Chondrocyte (in vitro differentiated cells): Measurements from ENCODE around the gene NYNRIN. TPM values are rescaled to one million over a fixed set of nuclear protein-coding genes. Genes with fewer than 3 reads are reported as not detected.

Experiments
- DNase-seq: peaks from one replicate; pipeline ENCODE4 v3.0.0; 2021; ENCODE audit warnings: mixed read lengths, low spot score
- H3K27ac Mint-ChIP-seq: one replicate; pipeline ENCODE4 v1.8.0; 2021; ENCODE audit warnings: mild to moderate bottlenecking, moderate library complexity, mixed read lengths; ENCODE audit not compliant: unreplicated experiment
- H3K27me3 Mint-ChIP-seq: 2 replicates; pipeline ENCODE4 v1.8.0; 2021; ENCODE audit warnings: low read depth, mixed read lengths
- H3K36me3 Mint-ChIP-seq: 2 replicates; pipeline ENCODE4 v1.8.0; 2021; ENCODE audit warnings: low read depth, mixed read lengths
- H3K4me1 Mint-ChIP-seq: 2 replicates; pipeline ENCODE4 v1.8.0; 2021; ENCODE audit warnings: low read depth, mild to moderate bottlenecking, mixed read lengths
- H3K4me3 Mint-ChIP-seq: one replicate; pipeline ENCODE4 v1.8.0; 2021; ENCODE audit warnings: mild to moderate bottlenecking, moderate library complexity, mixed read lengths; ENCODE audit not compliant: unreplicated experiment
- H3K9me3 Mint-ChIP-seq: 2 replicates; pipeline ENCODE4 v1.8.0; 2021; ENCODE audit warnings: low read depth, mixed read lengths
- total RNA-seq: library from RNA; stranded (reverse); gene quantifications from 3 replicates; pipeline ENCODE4 v1.2.1, GENCODE V29; 2021
- TF ChIP-seq, protein P1 (sequence below): fragments of 200-600 bp; sonication (generic); IDR thresholded peaks from 2 replicates; pipeline ENCODE4 v1.5.0; 2021; ENCODE audit warnings: antibody characterized with exemption, mild to moderate bottlenecking, moderate library complexity

NYNRIN gene
- total RNA-seq, 1 donor from 2014 or later: 21.0 TPM

DNA sequence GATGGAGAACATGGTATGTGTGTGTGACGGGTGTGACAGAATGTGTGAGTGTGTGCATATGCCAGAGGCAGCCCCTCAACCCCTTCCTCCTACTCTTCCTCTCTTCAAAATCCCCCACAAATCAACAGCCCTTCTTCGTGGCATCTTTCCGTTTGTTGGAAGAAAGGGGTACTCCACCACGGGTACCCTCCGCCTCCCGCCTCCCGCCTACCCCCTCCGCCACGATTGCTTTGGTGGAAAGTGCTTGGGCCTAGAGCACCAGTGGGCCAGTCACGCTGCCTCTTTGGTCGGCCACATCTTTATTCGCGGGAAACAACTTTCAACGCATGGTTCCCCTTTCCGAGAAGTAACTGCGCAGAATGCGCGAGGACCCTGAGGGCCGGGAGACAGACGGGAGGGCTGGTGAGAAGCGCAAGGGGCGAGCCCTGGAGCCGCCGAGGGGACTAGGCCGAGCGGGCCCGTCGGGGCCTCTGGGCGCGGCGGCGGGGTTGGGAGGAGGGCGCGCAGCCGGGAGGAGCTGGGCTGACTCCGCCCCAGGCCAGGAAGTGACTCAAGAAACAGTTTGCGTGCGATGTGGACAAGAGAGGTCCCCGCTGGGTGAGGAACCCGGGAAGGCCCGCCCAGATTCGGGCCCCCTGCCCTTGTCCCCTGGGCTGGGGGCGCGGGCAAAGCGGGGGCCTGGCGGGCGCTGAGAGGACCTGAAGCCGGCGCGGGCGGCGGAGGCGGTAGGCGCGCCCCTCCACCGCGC lies 30.8 kb downstream of the NYNRIN start, which contains the start of the genes CBLN3 and KHNYN:
TSS of gene CBLN3 (minus strand) at position 274 of the 748 bp plus-strand sequence. CDS start 614 bp downstream, outside the sequence.
TSS of gene KHNYN (plus strand) at position 560 of the 748 bp plus-strand sequence. CDS start 777 bp downstream, outside the sequence.
- H3K4me3 Mint-ChIP-seq: peak within 1 kb of the TSS; percentile 88
- no peaks in the 10 kb centered on the region for H3K27me3 Mint-ChIP-seq
- H3K27ac Mint-ChIP-seq: peak within 1 kb of the TSS; percentile 98
- H3K36me3 Mint-ChIP-seq: peaks cover 17% of the 10 kb centered on the region
- TF ChIP-seq, protein P1, sequence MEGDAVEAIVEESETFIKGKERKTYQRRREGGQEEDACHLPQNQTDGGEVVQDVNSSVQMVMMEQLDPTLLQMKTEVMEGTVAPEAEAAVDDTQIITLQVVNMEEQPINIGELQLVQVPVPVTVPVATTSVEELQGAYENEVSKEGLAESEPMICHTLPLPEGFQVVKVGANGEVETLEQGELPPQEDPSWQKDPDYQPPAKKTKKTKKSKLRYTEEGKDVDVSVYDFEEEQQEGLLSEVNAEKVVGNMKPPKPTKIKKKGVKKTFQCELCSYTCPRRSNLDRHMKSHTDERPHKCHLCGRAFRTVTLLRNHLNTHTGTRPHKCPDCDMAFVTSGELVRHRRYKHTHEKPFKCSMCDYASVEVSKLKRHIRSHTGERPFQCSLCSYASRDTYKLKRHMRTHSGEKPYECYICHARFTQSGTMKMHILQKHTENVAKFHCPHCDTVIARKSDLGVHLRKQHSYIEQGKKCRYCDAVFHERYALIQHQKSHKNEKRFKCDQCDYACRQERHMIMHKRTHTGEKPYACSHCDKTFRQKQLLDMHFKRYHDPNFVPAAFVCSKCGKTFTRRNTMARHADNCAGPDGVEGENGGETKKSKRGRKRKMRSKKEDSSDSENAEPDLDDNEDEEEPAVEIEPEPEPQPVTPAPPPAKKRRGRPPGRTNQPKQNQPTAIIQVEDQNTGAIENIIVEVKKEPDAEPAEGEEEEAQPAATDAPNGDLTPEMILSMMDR: no peak
- H3K4me1 Mint-ChIP-seq: peaks cover 54% of the 10 kb centered on the region
- DNase-seq: peak; percentile 97
- H3K9me3 Mint-ChIP-seq: peaks cover 3% of the 10 kb centered on the region

DNA sequence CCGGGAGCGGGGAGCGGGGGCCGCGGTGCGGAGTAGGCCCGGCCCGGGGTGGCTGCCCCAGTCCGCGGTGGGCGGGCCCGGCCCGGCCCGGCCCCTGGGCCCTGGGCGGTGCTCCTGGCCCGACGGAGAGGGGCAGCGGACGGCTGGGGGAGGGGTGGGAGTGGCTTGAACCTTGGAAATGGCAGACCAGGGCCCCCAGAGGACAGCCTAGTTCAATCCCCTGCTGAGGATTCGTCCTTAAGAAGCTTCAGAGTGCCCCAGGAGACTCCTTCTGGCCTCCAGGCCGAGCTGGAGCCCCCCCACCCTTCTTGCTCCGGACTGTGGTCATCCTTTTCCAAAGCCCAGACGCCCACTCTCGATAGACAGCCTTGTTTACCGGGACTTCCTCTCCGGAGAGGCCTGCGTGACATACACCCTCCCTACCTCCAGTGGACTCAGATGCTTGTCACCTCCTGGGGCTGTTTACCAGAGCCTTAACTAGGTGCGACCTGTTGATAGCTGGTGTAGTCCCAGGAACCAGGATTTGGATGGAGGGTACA lies 31.4 kb downstream of the NYNRIN start:
- TF ChIP-seq, protein P1: no peak
- H3K36me3 Mint-ChIP-seq: peaks cover 17% of the 10 kb centered on the region

DNA sequence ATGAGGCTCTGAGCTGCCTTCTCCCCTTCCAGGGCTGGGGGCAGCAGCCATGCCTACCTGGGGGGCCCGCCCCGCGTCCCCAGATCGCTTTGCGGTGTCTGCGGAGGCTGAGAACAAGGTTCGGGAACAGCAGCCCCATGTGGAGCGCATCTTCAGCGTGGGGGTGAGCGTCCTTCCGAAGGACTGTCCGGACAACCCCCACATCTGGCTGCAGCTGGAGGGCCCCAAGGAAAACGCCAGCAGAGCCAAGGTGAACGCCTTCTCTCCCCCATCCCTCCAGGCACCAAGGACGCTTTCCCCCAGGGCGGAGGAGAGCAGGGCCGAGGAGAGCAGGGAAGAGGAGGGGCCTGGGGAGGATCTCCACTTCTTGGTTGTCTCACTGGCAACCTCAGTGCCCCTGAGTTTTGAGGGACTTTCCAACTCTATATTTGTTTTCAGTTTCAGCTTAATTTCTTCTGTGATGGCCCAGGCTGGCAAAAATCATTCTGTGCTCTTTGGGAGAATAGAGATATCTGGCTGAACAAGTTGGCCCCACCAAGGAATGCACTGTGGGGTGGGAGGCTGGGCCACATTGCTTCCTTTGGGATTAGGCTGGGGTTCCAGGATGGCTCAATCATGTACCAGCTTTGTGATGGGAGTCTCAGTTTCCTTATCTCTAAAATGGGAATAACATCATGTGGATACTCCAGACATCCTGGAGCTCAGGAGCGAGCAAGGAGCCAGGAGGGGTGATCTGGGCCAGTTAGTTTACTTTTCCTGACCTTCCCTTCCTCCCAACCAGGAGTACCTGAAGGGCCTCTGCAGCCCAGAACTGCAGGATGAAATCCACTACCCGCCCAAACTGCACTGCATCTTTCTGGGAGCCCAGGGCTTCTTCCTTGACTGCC lies 32.1 kb downstream of the NYNRIN start:
- Mint-ChIP-seq H3K27ac (peak overlapping the region; percentile 97), H3K27me3 (no peaks in the 10 kb centered on the region), H3K9me3 (no peaks in the 10 kb centered on the region), H3K36me3 (peaks cover 17% of the 10 kb centered on the region), H3K4me1 (peaks cover 45% of the 10 kb centered on the region), H3K4me3 (peak overlapping the region; percentile 88)
- peak; percentile 54 for DNase-seq
- TF ChIP-seq, protein P1: no peak

More for the DNA sequence above, 31.4 kb downstream of the NYNRIN start:
- H3K9me3 Mint-ChIP-seq: peaks cover 1% of the 10 kb centered on the region
- no peaks in the 10 kb centered on the region for H3K27me3 Mint-ChIP-seq
- H3K4me1 Mint-ChIP-seq: peaks cover 48% of the 10 kb centered on the region
- H3K4me3 Mint-ChIP-seq: peak overlapping the region; percentile 88
- DNase-seq: peak; percentile 86
- H3K27ac Mint-ChIP-seq: peak overlapping the region; percentile 97

DNA sequence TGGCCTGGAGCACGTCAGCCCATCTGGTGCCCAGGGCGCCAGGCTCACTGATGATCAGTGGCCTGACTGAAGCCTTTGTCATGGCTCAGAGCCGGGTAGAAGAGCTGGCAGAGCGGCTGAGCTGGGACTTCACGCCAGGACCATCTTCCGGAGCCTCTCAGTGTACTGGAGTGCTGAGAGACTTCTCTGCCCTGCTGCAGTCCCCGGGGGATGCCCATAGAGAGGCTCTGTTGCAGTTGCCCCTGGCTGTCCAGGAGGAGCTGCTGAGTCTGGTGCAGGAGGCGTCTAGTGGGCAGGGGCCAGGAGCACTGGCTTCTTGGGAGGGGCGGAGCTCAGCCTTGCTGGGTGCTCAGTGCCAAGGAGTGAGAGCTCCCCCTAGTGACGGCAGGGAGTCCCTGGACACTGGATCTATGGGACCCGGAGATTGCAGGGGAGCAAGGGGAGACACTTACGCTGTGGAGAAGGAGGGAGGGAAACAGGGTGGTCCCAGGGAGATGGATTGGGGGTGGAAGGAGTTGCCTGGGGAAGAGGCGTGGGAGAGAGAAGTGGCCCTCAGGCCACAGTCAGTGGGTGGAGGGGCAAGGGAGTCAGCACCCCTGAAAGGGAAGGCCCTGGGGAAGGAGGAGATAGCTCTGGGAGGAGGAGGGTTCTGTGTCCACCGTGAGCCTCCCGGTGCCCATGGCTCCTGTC lies 32.9 kb downstream of the NYNRIN start:
- DNase-seq: peak; percentile 95
- Mint-ChIP-seq H3K27ac (peak overlapping the region; percentile 97), H3K9me3 (no peaks in the 10 kb centered on the region), H3K27me3 (no peaks in the 10 kb centered on the region), H3K4me3 (peak overlapping the region; percentile 88), H3K36me3 (peaks cover 18% of the 10 kb centered on the region), H3K4me1 (peaks cover 40% of the 10 kb centered on the region)
- TF ChIP-seq, protein P1: peak; percentile 98
